ENCODE data around the gene UBLCP1. TPM values are rescaled to one million over a fixed set of nuclear protein-coding genes. Genes with fewer than 3 reads are reported as not detected.

UBLCP1 gene
- total RNA-seq, 1 donor = 36.7 TPM

GRCh38 chr5:159318448-159318847 is 55.4 kb downstream of the UBLCP1 start:
- H3K4me3 ChIP-seq (ENCODE audit: low read depth, low read length) = no peak overlapping the region
- TF ChIP-seq CTCF (IDR thresholded peaks at IDR 0.05; ENCODE audit: insufficient read depth, low read depth, low read length) = no peak
- no peak for DNase-seq (ENCODE audit: low read depth)

GRCh38 chr5:159319363-159319762 is 56.3 kb downstream of the UBLCP1 start:
- H3K4me3 ChIP-seq (ENCODE audit: low read depth, low read length) = no peak overlapping the region
- DNase-seq (ENCODE audit: low read depth) = no peak
- TF ChIP-seq CTCF (IDR thresholded peaks at IDR 0.05; ENCODE audit: insufficient read depth, low read depth, low read length) = no peak

- no peak for DNase-seq (ENCODE audit: low read depth)
Measured at GRCh38 chr5:159319832-159320231, 56.7 kb downstream of the UBLCP1 start.

GRCh38 chr5:159322180-159322579 is 59.1 kb downstream of the UBLCP1 start:
- no peak for TF ChIP-seq CTCF (IDR thresholded peaks at IDR 0.05; ENCODE audit: insufficient read depth, low read depth, low read length)
- no peak for DNase-seq (ENCODE audit: low read depth)
- H3K4me3 ChIP-seq (ENCODE audit: low read depth, low read length) = no peak overlapping the region

More at GRCh38 chr5:159319832-159320231, 56.7 kb downstream of the UBLCP1 start:
- no peak for TF ChIP-seq CTCF (IDR thresholded peaks at IDR 0.05; ENCODE audit: insufficient read depth, low read depth, low read length)
- H3K4me3 ChIP-seq (ENCODE audit: low read depth, low read length) = no peak overlapping the region

- no peak overlapping the region for H3K4me3 ChIP-seq (ENCODE audit: low read depth, low read length)
- peak; percentile 68 for DNase-seq (ENCODE audit: low read depth)
- no peak for TF ChIP-seq CTCF (IDR thresholded peaks at IDR 0.05; ENCODE audit: insufficient read depth, low read depth, low read length)
Measured at GRCh38 chr5:159324102-159324755, 61.1 kb downstream of the UBLCP1 start.

GRCh38 chr5:159324986-159325385 is 61.9 kb downstream of the UBLCP1 start:
- no peak for DNase-seq (ENCODE audit: low read depth)
- no peak overlapping the region for H3K4me3 ChIP-seq (ENCODE audit: low read depth, low read length)
- no peak for TF ChIP-seq CTCF (IDR thresholded peaks at IDR 0.05; ENCODE audit: insufficient read depth, low read depth, low read length)
